H54 (cell line): ENCODE measurements around the gene BICC1.

Experiments
- DNase-seq: peaks from one replicate; pipeline ENCODE4 v3.0.0; 2011; ENCODE audit warnings: low spot score, mixed read lengths; ENCODE audit not compliant: insufficient read length
- FAIRE-seq: peaks from 3 replicates; lab custom pipeline; 2011; peaks lifted over from hg19 to GRCh38; lab: Jason Lieb, UNC
- POLR2A ChIP-seq: IDR thresholded peaks from 2 replicates; pipeline ENCODE4 v1.6.1; 2011; ENCODE audit warnings: low read depth, mild to moderate bottlenecking, low read length

The BICC1 gene

DNA sequence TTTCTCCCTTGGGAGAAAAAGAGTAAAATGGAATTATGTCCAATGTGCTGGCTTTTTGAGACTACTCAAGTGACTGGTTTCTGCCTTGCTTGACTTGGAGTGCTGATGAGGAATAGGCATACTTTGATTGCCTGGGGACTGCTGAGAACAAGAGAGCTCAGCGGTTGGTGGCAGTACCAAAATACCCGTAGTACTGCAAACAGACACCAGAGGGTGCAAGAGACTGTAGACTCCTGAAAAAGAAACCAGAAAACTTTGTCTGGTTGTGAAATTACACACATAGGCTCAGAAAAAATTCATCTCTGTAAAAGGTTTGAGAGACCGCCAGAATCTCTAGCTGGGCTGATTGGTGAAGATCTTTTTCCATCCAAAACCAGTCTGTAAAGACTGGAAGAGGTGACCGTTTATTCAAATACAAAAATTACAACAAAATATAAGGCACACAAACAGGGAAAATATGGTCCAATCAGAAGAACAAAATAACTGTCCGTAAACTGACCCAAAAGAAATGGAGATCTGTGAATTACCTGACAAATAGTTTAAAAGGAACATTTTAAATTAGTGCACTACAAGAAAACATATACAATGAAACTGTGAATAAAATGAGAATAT, 18.5 kb downstream of the BICC1 start:
- DNase-seq, result no peak
- peak; percentile 99 for FAIRE-seq
- no peak for TF ChIP-seq POLR2A

GRCh38 chr10:58535311-58535710, 22.6 kb downstream of the BICC1 start:
- TF ChIP-seq POLR2A, result no peak
- FAIRE-seq, result peak; percentile 45
- DNase-seq, result no peak

- FAIRE-seq, result peak; percentile 70
- DNase-seq, result no peak
- no peak for TF ChIP-seq POLR2A
These were observed 30.5 kb downstream of the BICC1 start for GRCh38 chr10:58543141-58543540.

- DNase-seq (no peak), FAIRE-seq (peak; percentile 30)
- TF ChIP-seq POLR2A, result no peak
These were observed 31.5 kb downstream of the BICC1 start for GRCh38 chr10:58544135-58544534.

- no peak for TF ChIP-seq POLR2A
- DNase-seq (no peak), FAIRE-seq (no peak)
These were observed 32.8 kb downstream of the BICC1 start for GRCh38 chr10:58545427-58545826.

DNA sequence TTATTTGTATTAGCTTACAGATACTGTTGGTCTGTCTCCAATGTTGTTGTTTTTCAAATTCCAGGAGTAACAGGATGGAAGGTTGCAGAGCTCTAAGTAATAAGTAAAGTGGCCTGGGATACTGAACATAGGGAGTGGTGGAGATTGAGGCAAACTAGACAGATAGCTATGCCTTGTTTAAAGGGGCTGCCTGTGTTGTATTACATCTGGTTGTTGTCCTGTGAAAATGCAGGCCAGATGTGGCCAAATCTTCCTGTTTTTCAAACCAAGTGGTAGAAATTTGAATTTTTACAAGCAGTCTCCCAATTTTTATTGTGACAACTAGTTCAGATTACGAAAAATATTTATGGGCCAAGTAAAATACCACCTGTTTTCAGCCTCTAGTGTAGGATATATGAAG, 33.5 kb downstream of the BICC1 start:
- DNase-seq (no peak), FAIRE-seq (peak; percentile 82)
- no peak for TF ChIP-seq POLR2A

DNA sequence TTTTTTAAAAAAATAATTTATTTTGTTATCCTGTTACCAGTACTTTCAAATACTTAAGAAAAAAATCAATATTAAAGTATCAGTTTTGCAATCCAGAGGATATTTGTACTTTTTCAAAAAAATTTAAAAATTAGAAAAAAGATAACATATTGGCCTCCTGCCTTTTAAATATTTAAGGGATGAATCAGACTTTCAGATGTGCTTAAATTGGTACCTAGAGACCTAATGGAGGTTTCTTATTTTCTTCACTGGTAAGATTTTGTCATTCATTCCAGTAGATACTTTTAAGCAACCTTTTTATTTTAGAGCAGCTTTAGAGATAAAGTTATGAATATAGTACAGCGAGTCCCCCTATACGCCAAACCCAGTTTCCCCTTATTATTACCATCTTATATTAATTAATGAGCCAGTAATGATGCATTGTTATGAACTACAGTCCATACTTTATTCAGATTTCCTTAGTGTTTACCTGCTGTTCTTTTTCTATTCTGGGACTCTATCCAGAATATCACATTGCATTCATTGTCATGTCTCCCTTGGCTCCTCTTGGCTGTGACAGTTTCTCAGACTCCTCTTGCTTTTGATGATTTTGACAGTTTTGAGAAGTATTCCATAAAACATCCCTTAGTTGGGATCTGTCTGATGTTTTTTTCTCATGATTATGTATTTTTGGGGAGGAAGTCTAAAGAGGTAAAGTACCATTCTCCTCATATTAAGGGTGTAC, 34.2 kb downstream of the BICC1 start:
- no peak for DNase-seq
- FAIRE-seq, result no peak
- no peak for TF ChIP-seq POLR2A

- no peak for TF ChIP-seq POLR2A
- DNase-seq (no peak), FAIRE-seq (no peak)
These were observed 35.3 kb downstream of the BICC1 start for GRCh38 chr10:58547963-58548362.

GRCh38 chr10:58554316-58554715, 41.6 kb downstream of the BICC1 start:
- peak; percentile 78 for FAIRE-seq
- DNase-seq, result no peak
- TF ChIP-seq POLR2A, result no peak

DNA sequence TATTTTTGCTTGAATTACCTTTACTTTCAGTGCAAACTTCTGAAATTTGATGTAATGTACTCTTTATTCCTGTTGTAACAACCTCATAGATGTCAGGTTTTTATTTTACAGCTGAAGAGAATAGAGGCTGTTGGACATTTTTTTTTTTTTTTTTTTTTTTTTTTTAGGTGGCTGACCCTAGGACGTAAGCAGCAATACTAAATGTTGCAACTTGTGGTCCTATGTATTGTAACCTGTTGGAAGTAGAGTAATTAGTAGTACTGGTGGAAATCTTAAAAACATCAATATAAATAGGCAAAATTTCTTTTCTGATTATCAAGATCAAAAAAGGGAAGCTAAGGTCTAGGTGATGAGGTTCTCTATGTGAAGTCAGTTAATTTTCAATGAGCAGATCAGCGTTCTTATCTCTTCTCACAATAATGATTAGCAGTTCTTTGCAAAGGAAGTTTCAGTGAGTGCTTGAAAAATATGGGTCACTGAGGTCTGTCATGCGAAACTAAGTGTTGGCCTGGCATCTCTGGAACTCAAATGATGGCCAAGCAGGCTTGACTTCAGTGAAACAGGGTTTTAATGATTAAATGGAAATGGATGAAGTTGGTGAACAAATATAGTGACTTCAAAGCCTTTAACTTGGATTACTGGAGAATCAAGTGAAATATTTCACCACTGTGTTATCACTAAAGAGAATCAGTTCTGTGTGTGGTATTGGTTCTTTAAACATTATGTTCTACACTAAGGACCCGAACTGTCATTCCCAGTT, 42.7 kb downstream of the BICC1 start:
- DNase-seq, result no peak
- TF ChIP-seq POLR2A, result no peak
- peak; percentile 57 for FAIRE-seq

DNA sequence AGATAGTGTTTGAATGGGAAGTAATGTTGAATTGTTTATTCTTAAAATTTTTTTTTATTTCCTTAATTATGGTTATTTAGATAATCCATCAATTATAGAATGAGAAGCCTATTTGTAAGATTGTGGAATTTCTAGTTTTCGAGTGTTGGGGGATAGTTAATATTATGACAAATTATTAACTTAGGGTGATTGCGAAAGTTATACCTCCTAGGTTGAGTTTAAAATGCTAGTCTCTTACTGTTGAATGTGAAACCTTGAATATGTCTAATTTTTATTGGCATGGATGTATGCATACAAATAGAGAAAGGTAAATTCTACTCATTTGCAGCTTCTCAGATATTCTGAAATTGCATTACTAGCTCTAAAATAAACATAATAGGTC, 43.2 kb downstream of the BICC1 start:
- DNase-seq (no peak), FAIRE-seq (no peak)
- TF ChIP-seq POLR2A, result no peak

DNA sequence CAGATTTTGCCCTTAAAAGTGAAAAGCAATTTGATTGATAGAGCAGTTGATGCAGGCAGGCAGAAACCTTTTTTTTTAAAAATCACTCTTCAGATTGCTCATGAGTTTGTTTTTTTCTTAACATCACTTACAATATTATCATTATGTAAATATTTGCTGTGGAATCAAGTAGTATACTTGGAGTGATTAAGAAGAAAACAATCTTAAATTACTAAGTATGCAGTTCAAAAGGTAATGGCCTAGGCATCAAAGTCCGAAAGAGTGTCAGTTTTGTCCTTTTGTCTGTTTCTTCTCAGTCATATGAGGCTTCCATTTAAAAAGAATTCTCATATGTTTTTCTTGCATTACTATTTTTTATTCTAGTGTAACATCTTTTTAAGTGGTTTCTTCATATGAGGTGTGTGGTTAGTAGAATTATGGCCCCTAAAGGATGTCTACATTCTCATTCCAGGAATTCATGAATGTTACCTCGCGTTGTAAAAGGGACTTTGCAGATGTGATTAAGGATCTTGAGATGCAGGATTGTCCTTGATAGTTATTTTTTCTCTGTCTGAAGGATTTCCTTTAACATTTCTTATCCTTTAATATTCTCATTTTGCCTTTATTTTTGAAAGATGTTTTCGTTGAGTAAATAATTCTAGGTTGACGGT, 44.0 kb downstream of the BICC1 start:
- FAIRE-seq, result no peak
- no peak for TF ChIP-seq POLR2A
- DNase-seq, result no peak

- TF ChIP-seq POLR2A, result no peak
- FAIRE-seq (no peak), DNase-seq (no peak)
These were observed 45.0 kb downstream of the BICC1 start for GRCh38 chr10:58557714-58558113.

GRCh38 chr10:58560068-58560467, 47.4 kb downstream of the BICC1 start:
- DNase-seq (no peak), FAIRE-seq (no peak)
- no peak for TF ChIP-seq POLR2A
